Measurements from ENCODE around the gene LRRC8C. TPM values are rescaled to one million over a fixed set of nuclear protein-coding genes. Genes with fewer than 3 reads are reported as not detected.
"Not testable (repeated sequence)": the region's sequence is repeated elsewhere in the genome, so short reads cannot be mapped to it uniquely, and the experiment has no call there.

The LRRC8C gene
- total and polyA plus RNA-seq, 2 experiments from 2014 or later, result 0.89 to 3.9 TPM

- not testable (repeated sequence) for ATAC-seq; DNase-seq (ENCODE audit: low spot score); H3K36me3 Mint-ChIP-seq (ENCODE audit: low read depth); H2AFZ ChIP-seq; H3K27ac Mint-ChIP-seq; H3K27me3 ChIP-seq (ENCODE audit: insufficient read depth); H4K20me1 ChIP-seq (replicated peaks; ENCODE audit: insufficient read depth); H3K4me3 Mint-ChIP-seq; H3K36me3 ChIP-seq (ENCODE audit: insufficient read depth); H3F3A ChIP-seq (replicated peaks; ENCODE audit: low read depth); H3K9me3 Mint-ChIP-seq; H3K9me2 ChIP-seq (ENCODE audit: insufficient read depth); H3K79me2 ChIP-seq (replicated peaks; ENCODE audit: insufficient read depth); H3K4me2 ChIP-seq; H3K4me3 ChIP-seq; H3K27ac ChIP-seq (ENCODE audit: low read depth); H3K27me3 Mint-ChIP-seq (ENCODE audit: insufficient read depth, low read depth, poor library complexity)
- H3K4me1 Mint-ChIP-seq, result peaks cover 21% of the 10 kb centered on the region
- H3K4me1 ChIP-seq (ENCODE audit: insufficient read depth), result peaks cover 23% of the 10 kb centered on the region
Measured at GRCh38 chr1:89704885-89705284, 72.0 kb downstream of the LRRC8C start.

GRCh38 chr1:89705901-89706699, 73.2 kb downstream of the LRRC8C start:
- no peak for ATAC-seq
- H3K36me3 Mint-ChIP-seq (ENCODE audit: low read depth), result no peaks in the 10 kb centered on the region
- Histone ChIP-seq H4K20me1 (replicated peaks; ENCODE audit: insufficient read depth) (no peaks in the 10 kb centered on the region), H3K36me3 (ENCODE audit: insufficient read depth) (no peaks in the 10 kb centered on the region), H3K4me3 (no peak overlapping the region), H3F3A (replicated peaks; ENCODE audit: low read depth) (no peaks in the 10 kb centered on the region), H3K4me2 (peak overlapping the region; percentile 11; the same call in 1 of the 2 replicates), H2AFZ (no peak overlapping the region), H3K9me2 (ENCODE audit: insufficient read depth) (0 out of 2 replicates have a peak, but pooled peaks cover 4% of the 10 kb centered on the region), H3K27me3 (ENCODE audit: insufficient read depth) (no peaks in the 10 kb centered on the region), H3K4me1 (ENCODE audit: insufficient read depth) (peaks cover 23% of the 10 kb centered on the region), H3K27ac (ENCODE audit: low read depth) (no peak overlapping the region), H3K79me2 (replicated peaks; ENCODE audit: insufficient read depth) (no peaks in the 10 kb centered on the region)
- peaks cover 24% of the 10 kb centered on the region for H3K4me1 Mint-ChIP-seq
- DNase-seq (ENCODE audit: low spot score), result no peak
- no peak overlapping the region for H3K27ac Mint-ChIP-seq
- H3K9me3 Mint-ChIP-seq, result no peaks in the 10 kb centered on the region
- H3K27me3 Mint-ChIP-seq (ENCODE audit: insufficient read depth, low read depth, poor library complexity), result peaks cover 3% of the 10 kb centered on the region
- H3K4me3 Mint-ChIP-seq, result no peak overlapping the region
- TF ChIP-seq CREB1 (CRISPR knock-in tag; IDR thresholded peaks at IDR 0.05; ENCODE audit: low read depth) (no peak), ZNF331 (CRISPR knock-in tag; IDR thresholded peaks at IDR 0.05; ENCODE audit: low read depth) (no peak), ZNF462 (CRISPR knock-in tag; IDR thresholded peaks at IDR 0.05) (no peak), EZH2 (IDR thresholded peaks at IDR 0.05; ENCODE audit: low read depth, unreplicated experiment) (no peak), NANOG (IDR thresholded peaks at IDR 0.05; ENCODE audit: borderline replicate concordance) (no peak), CTCF (conservative IDR thresholded peaks at IDR 0.05; ENCODE audit: low read depth in 2 of 2) (no peak), ZNF114 (CRISPR knock-in tag; IDR thresholded peaks at IDR 0.05) (no peak), REST (IDR thresholded peaks at IDR 0.05; ENCODE audit: unreplicated experiment) (no peak), POLR2AphosphoS5 (IDR thresholded peaks at IDR 0.05; ENCODE audit: low read depth) (no peak)

Measured in GM23338 (cell line).